LHCN-M2 (cell line): ENCODE results near the gene CFAP299. TPM values are rescaled to one million over a fixed set of nuclear protein-coding genes. Genes with fewer than 3 reads are reported as not detected.

Experiments
- DNase-seq: peaks from one replicate; pipeline ENCODE4 v3.0.0-alpha.2; 2012; ENCODE audit warnings: low read depth
- total RNA-seq: library from RNA; depleted of rRNA; stranded (reverse); fragments of >200 nt; gene quantifications from 2 replicates; pipeline ENCODE4 v1.2.3, GENCODE V29; 2014

Gene CFAP299
- total RNA-seq, 1 experiment from 2014 or later, result 1.3 TPM

DNA sequence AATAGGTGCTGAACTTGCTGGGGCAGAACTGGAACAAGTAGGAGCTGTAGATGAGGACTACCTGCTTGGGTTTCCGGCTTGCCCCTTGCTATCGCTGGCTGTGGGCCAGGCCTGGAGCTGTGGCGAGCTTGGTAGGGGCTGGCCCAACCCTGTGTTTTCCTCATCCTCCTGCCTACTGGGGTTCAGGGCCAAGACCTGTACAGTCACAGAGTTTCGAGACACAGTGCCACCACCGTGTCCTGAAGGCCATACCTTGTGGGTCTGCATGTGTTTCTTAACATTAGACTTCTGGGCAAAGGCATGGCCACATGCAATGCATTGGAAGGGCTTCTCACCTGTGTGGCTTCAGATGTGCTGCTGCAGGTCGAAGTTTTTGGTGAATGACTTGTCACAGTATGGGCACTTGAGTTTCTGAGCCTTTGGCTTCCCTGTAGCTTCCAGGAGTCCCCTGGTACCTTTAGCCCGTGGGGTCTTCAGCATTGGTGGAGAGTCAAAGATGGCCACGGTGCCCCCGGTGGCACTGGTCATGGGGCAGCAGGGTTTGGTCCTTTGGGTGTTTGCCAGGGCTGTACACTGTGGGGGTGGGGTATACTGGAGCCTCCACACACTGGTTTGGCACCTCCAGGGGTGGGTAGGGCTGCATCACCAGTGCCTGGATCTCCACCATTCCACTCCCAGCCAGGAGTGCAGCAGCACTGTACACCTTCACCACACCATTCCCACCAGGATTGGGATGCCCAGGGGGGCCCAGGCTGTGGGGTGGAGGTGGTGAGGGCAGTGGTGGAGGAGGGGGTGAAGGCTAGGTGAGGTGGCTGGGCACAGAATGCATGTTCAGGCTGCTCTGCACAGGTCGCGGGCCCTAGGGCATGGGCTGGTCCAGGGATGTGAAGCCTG, 52.1 kb downstream of the CFAP299 start:
- DNase-seq, result no peak

DNA sequence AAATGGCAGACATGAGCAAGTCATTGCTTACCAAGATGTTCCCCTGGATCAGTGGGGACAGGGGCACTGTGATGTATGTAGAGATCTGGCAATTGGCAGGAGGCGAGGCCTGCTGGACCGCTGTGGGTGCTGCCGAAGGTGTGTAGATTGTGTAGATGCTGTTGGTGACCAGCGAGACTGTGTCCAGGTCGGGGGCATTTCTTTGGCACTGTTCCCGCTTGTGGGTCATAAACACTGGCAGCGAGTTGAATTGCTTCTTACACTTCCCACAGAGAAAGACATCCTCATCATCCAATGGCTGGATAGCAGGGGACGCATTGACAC, 52.7 kb downstream of the CFAP299 start:
- DNase-seq, result no peak

GRCh38 chr4:80390178-80390577, 54.6 kb downstream of the CFAP299 start:
- DNase-seq, result no peak

GRCh38 chr4:80393246-80393969, 57.9 kb downstream of the CFAP299 start:
- DNase-seq, result peak; percentile 72

DNA sequence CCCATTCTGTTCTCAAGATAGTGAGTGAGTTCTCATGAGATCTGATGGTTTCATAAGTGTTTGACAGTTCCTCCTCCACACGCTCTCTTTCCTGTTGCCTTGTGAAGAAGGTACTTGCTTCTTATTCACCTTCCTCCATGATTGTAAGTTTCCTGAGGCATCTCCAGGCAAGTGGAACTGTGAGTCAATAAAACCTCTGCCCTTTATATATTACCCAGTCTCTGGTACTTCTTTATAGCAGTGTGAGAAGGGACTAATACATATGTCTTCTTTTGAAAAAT, 58.4 kb downstream of the CFAP299 start:
- no peak for DNase-seq

- DNase-seq, result peak; percentile 72
Measured at GRCh38 chr4:80407246-80407645, 71.7 kb downstream of the CFAP299 start.

- DNase-seq, result no peak
Measured at GRCh38 chr4:80409809-80410208, 74.3 kb downstream of the CFAP299 start.

DNA sequence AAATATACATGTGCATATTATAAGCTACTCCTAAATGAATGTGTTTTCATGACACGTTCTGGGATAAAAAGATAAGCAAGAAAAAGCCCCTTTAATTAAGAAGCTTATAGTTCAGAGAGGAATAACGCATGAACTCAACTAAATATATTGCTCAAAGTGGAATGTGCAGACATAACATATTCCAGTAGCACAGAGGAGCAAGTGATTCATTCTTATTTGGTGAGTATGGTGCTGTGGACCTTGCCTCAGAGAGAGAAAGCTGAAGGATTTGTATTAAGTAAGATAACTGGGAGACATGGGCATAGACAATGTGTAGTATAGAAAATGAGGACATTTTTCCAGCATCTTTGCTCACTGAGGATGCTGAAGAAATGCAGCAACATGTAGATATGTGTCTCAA, 76.8 kb downstream of the CFAP299 start:
- no peak for DNase-seq

- no peak for DNase-seq
Measured at GRCh38 chr4:80413086-80413485, 77.6 kb downstream of the CFAP299 start.

DNA sequence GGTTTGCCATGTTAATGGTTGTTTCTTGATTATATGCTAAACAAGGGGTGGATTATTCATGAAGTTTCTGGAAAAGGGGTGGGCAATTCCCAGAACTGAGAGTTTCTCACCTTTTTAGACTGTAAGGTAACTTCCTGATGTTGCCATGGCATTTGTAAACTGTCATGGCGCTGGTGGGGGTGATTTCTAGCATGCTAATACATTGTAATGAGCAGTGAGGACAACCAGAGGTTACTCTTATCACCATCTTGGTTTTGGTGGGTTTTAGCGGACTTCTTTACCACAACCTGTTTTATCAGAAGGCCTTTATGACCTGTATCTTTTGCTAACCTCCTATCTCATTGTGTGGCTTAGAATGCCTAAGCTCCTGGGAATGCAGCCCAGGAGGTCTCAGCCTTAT, 81.5 kb downstream of the CFAP299 start:
- DNase-seq, result no peak

DNA sequence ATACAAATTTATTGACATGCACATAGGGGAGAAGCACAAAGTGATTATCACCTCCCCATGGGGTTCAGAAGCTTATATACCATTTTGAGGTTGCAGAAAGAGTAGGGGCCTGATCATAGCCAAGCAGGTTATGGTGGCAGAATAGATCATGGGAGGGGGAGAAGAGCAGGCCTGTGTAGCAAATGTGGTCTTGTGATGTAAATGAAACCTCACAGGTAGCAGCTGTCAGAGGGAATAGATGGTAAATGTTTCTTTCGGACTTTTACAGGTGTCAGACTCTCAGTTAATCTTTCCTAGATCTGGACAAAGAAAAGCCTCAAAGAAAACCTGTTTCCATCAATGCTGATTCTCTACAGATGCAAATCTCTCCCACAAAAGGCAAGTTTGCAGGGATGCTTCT, 84.4 kb downstream of the CFAP299 start:
- no peak for DNase-seq

GRCh38 chr4:80420638-80421037, 85.1 kb downstream of the CFAP299 start:
- DNase-seq, result no peak

DNA sequence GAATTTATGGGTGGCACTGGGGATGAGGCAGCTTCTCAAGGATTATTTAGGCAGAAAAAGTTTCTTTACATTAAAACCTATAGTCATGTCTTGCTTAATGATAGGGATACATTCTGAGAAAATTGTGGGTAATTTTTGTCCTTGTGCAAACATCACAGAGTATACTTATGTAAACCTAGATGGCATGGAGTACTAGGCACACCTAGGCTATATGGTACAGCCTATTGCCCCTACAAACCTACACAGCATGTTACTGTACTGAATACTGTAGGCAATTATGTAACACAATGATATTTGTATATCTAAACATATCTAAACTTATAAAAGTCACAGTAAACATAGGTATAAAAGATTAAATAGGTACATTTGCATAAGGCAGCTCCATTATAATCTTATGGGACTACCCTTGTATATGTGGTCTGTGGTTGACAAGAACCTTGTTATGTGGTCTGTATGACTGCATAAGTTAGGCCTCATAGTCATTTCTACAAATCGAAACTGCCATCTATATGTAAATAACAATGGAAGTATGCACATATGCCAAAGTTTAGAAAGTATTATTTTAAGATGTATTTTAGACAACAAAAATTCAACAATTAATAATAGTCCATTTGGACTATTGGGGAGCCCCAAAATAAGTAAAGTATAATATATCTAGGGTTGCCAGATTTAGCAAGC, 87.3 kb downstream of the CFAP299 start:
- DNase-seq, result no peak

DNA sequence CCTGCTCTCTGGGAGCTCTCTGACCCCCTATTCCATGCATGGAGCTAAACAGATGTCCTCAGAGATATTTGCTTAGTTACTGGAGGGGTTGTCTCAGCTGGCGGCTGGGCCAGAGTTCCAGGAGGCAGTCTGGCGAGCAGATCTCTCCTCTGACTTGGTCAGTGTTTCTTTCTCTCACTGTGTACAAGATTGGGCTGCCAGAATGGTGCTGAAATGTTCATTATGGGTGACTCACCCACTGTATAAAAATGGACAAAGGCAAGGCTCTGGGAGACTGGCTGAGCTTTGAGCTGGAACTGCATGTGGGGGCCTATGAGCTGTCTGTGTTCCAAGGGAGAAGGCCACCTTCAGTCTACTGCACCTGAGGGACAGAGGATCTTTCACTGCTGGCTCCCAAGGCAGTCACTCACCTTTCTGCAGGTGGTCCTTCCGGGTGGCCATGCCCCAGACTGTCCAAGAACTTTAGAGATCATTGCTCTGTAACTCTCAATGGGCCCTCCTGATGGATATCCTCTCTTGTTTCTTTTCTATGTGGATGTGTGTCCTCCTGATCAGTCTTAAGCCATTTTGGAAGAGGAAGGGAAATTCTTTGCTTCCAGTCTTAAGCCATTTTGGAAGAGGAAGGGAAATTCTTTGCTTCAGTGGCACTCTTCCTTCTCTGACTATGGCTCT, 88.2 kb downstream of the CFAP299 start:
- peak; percentile 16 for DNase-seq

GRCh38 chr4:80424225-80424581, 88.7 kb downstream of the CFAP299 start:
- no peak for DNase-seq

GRCh38 chr4:80425124-80426100, 89.9 kb downstream of the CFAP299 start:
- DNase-seq, result no peak

DNA sequence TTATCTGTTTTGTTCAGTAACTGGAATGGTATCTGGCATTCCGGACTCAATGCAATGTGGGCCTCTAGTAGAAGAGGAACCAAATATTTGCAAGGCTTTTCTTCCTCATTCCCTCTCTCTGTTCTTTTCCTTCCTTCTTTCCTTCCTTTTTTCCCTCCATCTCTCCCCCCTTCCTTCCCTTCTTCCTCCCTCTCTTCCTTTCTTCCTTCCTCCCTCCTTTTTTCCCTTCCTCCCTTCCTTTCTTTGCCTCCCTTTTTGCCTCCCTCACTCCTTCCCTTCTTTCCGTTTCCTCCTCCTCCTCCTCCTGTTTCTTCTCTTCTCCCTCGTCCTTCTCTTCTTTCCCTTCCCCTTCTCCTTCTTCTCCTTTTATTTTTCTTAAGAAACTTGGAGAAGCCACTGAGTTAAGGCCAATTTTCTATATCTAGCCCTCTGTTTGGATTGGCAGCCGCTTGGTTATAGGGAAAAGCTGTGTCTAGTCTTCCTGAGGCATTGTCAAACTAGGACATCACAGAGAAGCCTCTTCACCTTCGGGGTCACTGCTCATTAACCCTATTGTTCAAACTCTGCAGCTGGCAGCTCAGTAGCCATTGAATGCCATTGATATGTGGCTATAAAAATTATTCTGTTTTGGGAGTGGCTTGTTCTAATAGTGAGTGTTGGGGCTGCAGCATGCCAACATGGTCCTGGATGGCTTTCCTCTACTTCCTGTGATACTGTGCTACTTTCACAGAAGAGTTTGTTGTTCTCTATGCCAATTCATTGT, 95.9 kb downstream of the CFAP299 start:
- peak; percentile 5 for DNase-seq

GRCh38 chr4:80434238-80434637, 98.7 kb downstream of the CFAP299 start:
- DNase-seq, result no peak

- DNase-seq, result no peak
Measured at GRCh38 chr4:80438016-80438415, 102.5 kb downstream of the CFAP299 start.
